Left ventricle myocardium inferior (tissue), 1 donor: ENCODE data around the gene TGM1. TPM values are rescaled to one million over a fixed set of nuclear protein-coding genes. Genes with fewer than 3 reads are reported as not detected.
A peak's percentile ranks its signal among the peaks of the same experiment; 100 is the strongest.

Experiments used
- DNase-seq: peaks from one replicate; pipeline ENCODE4 v3.0.0-alpha.2; 2020
- H3K27ac ChIP-seq: fragments of 200-600 bp; replicated peaks from 2 replicates; pipeline ENCODE4 v1.8.0; 2021
- H3K27me3 ChIP-seq: fragments of 200-600 bp; 2 replicates; pipeline ENCODE4 v1.8.0; 2021; ENCODE audit warnings: low read depth
- H3K36me3 ChIP-seq: fragments of 200-600 bp; 2 replicates; pipeline ENCODE4 v1.8.0; 2021
- H3K4me1 ChIP-seq: fragments of 200-600 bp; 2 replicates; pipeline ENCODE4 v1.8.0; 2021
- H3K4me3 ChIP-seq: fragments of 200-600 bp; 2 replicates; pipeline ENCODE4 v1.8.0; 2021; ENCODE audit warnings: mild to moderate bottlenecking, moderate library complexity
- H3K9me3 ChIP-seq: fragments of 200-600 bp; replicated peaks from 2 replicates; pipeline ENCODE4 v1.8.0; 2021
- CTCF ChIP-seq: fragments of 200-600 bp; IDR thresholded peaks from 2 replicates; pipeline ENCODE4 v1.8.0; 2021; ENCODE audit warnings: antibody characterized with exemption, mild to moderate bottlenecking, borderline replicate concordance
- intact Hi-C: fragments of 100-400 bp; cut with micrococcal nuclease; formaldehyde crosslinking; loops from one replicate; pipeline ENCODE4 v1.11.0; 2022
- total RNA-seq: library from RNA; stranded (reverse); fragmentation: NEBNext Ultra II Directional; extraction: Animal tissue kit (Norgen Biotek cat#: 25700); gene quantifications from one replicate; pipeline ENCODE4 v1.2.1, GENCODE V29; 2021
- donor health status: DM: no; HTN: yes; CAD: no; lungs with severe emphysema.

TGM1 gene
- total RNA-seq, 1 donor from 2014 or later: 0.96 TPM

GRCh38 chr14:24254630-24255392 is 8.2 kb downstream of the TGM1 start:
- no peak overlapping the region for H3K4me3 ChIP-seq
- H3K9me3 ChIP-seq: no peaks in the 10 kb centered on the region
- no peak for TF ChIP-seq CTCF
- H3K27me3 ChIP-seq: no peaks in the 10 kb centered on the region
- H3K27ac ChIP-seq: no peak overlapping the region
- H3K4me1 ChIP-seq: no peaks in the 10 kb centered on the region
- intact Hi-C loops: no loop called here
- DNase-seq: peak; percentile 7
- peaks cover 3% of the 10 kb centered on the region for H3K36me3 ChIP-seq

- no peaks in the 10 kb centered on the region for H3K9me3 ChIP-seq
- no peaks in the 10 kb centered on the region for H3K27me3 ChIP-seq
- no peak overlapping the region for H3K27ac ChIP-seq
- no peaks in the 10 kb centered on the region for H3K4me1 ChIP-seq
- no peak overlapping the region for H3K4me3 ChIP-seq
- peaks cover 3% of the 10 kb centered on the region for H3K36me3 ChIP-seq
- DNase-seq: peak; percentile 2
- no peak for TF ChIP-seq CTCF
- intact Hi-C loops: no loop called here
Observed at GRCh38 chr14:24253936-24254335, 9.0 kb downstream of the TGM1 start.

DNA sequence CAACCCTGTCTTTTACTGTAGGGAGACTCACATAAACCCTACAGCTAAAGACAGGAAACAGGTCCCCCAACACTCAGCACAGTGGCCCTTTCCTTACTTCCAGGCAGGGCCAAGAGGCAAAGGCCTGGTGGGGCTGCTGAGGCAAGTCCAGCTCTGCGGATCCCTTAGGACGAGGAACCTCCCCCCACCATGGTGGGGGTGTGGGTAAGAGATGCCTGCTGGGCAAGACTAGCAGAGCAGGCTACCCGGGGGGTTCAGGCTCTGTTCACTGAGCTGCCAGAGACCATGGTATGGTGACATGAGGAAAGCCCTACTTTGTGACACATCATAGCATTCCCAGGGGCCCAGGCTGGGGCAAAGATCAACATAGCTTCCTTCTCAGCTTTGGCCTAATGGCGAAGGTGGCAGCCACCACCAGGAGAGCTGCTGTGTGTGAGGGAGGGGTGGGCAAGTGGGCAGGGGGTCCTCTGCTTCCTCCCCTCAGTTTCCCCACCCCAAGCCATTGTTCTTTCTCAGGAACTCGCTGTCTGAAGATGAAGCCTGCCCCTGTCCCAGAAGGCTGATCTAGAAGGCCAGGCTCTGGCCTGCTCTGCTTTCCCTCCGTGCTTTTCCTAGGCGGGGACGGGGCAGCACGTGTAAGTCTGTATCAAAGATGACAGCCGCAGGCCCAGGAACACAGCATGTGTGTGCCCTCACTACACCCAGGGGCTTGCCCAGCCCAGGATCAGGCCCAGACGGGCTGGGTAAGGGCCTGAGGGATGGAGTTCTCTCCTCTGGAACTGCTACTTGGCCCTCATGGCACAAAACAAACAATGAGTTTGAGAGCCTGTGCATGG is 10.5 kb downstream of the TGM1 start:
- no peaks in the 10 kb centered on the region for H3K27me3 ChIP-seq
- no peak for TF ChIP-seq CTCF

GRCh38 chr14:24251880-24252288 is 11.1 kb downstream of the TGM1 start:
- Histone ChIP-seq H3K9me3 (no peaks in the 10 kb centered on the region), H3K36me3 (peaks cover 3% of the 10 kb centered on the region), H3K27ac (no peak overlapping the region), H3K4me3 (no peak overlapping the region), H3K27me3 (no peaks in the 10 kb centered on the region), H3K4me1 (no peaks in the 10 kb centered on the region)
- intact Hi-C loops: no loop called here
- no peak for DNase-seq
- no peak for TF ChIP-seq CTCF

More for the DNA sequence above, 10.5 kb downstream of the TGM1 start:
- Histone ChIP-seq H3K4me3 (no peak overlapping the region), H3K27ac (no peak overlapping the region), H3K4me1 (no peaks in the 10 kb centered on the region), H3K36me3 (peaks cover 3% of the 10 kb centered on the region), H3K9me3 (no peaks in the 10 kb centered on the region)
- no peak for DNase-seq
- intact Hi-C loops: no loop called here

DNA sequence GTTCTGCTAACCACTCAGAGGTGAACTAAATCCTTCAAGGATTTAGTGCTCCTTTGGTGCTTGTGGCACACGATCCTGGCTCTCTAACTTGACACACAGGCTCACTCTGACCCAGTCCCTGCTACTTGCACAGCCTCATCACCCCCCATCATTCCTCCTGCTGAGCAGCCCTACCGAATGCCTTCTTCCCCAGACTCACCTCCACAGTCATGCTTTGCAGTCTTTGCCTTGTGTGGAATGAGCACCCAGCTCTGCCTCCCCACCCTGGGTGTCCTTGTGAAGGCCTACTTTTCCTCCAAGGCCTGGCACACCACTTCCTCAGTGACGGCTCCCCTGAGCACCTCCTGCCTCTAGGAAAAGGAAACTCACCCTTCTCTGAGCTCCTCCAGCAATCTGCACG is 12.6 kb downstream of the TGM1 start:
- Histone ChIP-seq H3K36me3 (peaks cover 3% of the 10 kb centered on the region), H3K4me1 (no peaks in the 10 kb centered on the region), H3K27me3 (no peaks in the 10 kb centered on the region), H3K9me3 (no peaks in the 10 kb centered on the region), H3K27ac (no peak overlapping the region), H3K4me3 (no peak overlapping the region)
- no peak for DNase-seq
- no peak for TF ChIP-seq CTCF
- intact Hi-C loops: no loop called here
